Endothelial cell of umbilical vein (primary cell): Measurements from ENCODE around the gene BUD13. TPM values are rescaled to one million over a fixed set of nuclear protein-coding genes. Genes with fewer than 3 reads are reported as not detected.

Experiments
- BruUV-seq: library from RNA; stranded (reverse); fragments of 400-500 nt; replicated peaks from 2 replicates; lab custom pipeline; 2021; lab: Mats Ljungman, UMichigan
- CTCF ChIA-PET: fragments of 300-600, 350-600 bp; sonication (Branson Sonifier 250); formaldehyde crosslinking; loops from one replicate; lab custom pipeline; 2021; ENCODE audit warnings: antibody characterized with exemption, inconsistent platforms; lab: Charles Lee
- POLR2A ChIA-PET: fragments of 300-600, 350-600 bp; sonication (Branson Sonifier 250); formaldehyde crosslinking; loops from one replicate; lab custom pipeline; 2021; ENCODE audit warnings: antibody characterized with exemption, inconsistent platforms; lab: Charles Lee
- DNase-seq: peaks from one replicate; pipeline ENCODE4 v3.0.0-alpha.2; 2011; ENCODE audit warnings: low read depth, low spot score
- FAIRE-seq: peaks from 2 replicates; lab custom pipeline; 2011; peaks lifted over from hg19 to GRCh38; lab: Jason Lieb, UNC
- H2AFZ ChIP-seq: 2 replicates; pipeline ENCODE4 v1.6.0; 2012; ENCODE audit warnings: low read depth, low read length, control low read depth, inconsistent platforms
- H3K27ac ChIP-seq: 2 replicates; pipeline ENCODE4 v1.5.1; 2011; ENCODE audit warnings: low read depth, mild to moderate bottlenecking, control low read depth, low read length, moderate library complexity; ENCODE audit not compliant: insufficient read depth
- H3K27me3 ChIP-seq, 2 experiments: 2 replicates each; pipeline versions ENCODE4 v1.6.0 to v1.6.1; 2011; ENCODE audit warnings: low read length in 2 of 2, mixed read lengths in 1 of 2; ENCODE audit not compliant: control insufficient read depth in 2 of 2, insufficient read depth in 2 of 2
- H3K36me3 ChIP-seq, 2 experiments: 2 replicates in 1 of 2; 3 replicates in 1 of 2; pipeline ENCODE4 v1.5.1; 2011; ENCODE audit warnings: low read length in 2 of 2, mild to moderate bottlenecking in 1 of 2, moderate library complexity in 1 of 2; ENCODE audit not compliant: control insufficient read depth in 2 of 2, insufficient read depth in 2 of 2; ENCODE audit errors: extremely low read depth in 1 of 2
- H3K4me1 ChIP-seq: 3 replicates; pipeline ENCODE4 v1.5.1; 2011; ENCODE audit warnings: mild to moderate bottlenecking, low read length; ENCODE audit not compliant: control insufficient read depth, insufficient read depth; ENCODE audit errors: extremely low read depth
- H3K4me2 ChIP-seq: 2 replicates; pipeline ENCODE4 v1.6.1; 2011; ENCODE audit warnings: low read length, control low read depth, mixed read lengths; ENCODE audit not compliant: insufficient read depth
- H3K4me3 ChIP-seq, 3 experiments: fragments of 200-600 bp in 1 of 3; sonication (generic), shearing (Covaris generic) in 1 of 3; replicated peaks in 1 of 3; 2 replicates each; pipeline ENCODE4 v1.5.1; 2011 to 2016; ENCODE audit warnings: control low read depth in 3 of 3, low read length in 3 of 3, mild to moderate bottlenecking in 2 of 3, inconsistent platforms in 1 of 3, low read depth in 1 of 3, moderate library complexity in 1 of 3; ENCODE audit not compliant: insufficient read depth in 1 of 3
- H3K79me2 ChIP-seq: 2 replicates; pipeline ENCODE4 v1.6.0; 2012; ENCODE audit warnings: low read length, inconsistent platforms; ENCODE audit not compliant: control insufficient read depth, insufficient read depth
- H3K9ac ChIP-seq: replicated peaks from 2 replicates; pipeline ENCODE3; 2011; ENCODE audit warnings: low read length, control low read depth; ENCODE audit not compliant: insufficient read depth; ENCODE audit errors: extremely low read depth
- H3K9me1 ChIP-seq: replicated peaks from 3 replicates; pipeline ENCODE4 v1.6.0; 2011; ENCODE audit warnings: mild to moderate bottlenecking, low read length; ENCODE audit not compliant: control insufficient read depth, insufficient read depth; ENCODE audit errors: extremely low read depth
- H3K9me3 ChIP-seq: replicated peaks from 2 replicates; pipeline ENCODE4 v1.5.1; 2012; ENCODE audit warnings: low read length, inconsistent platforms; ENCODE audit not compliant: control insufficient read depth, insufficient read depth
- H4K20me1 ChIP-seq: replicated peaks from 2 replicates; pipeline ENCODE3; 2011; ENCODE audit warnings: mild to moderate bottlenecking, low read length; ENCODE audit not compliant: control insufficient read depth, insufficient read depth; ENCODE audit errors: extremely low read depth
- CTCF ChIP-seq, 2 donors: IDR thresholded peaks; 1 replicate in 1 of 2; 2 replicates in 1 of 2; pipeline ENCODE4 v1.5.1; 2011; ENCODE audit warnings: low read length in 2 of 2, mild to moderate bottlenecking in 2 of 2, moderate library complexity in 2 of 2, control low read depth in 1 of 2, inconsistent platforms in 1 of 2, low read depth in 1 of 2; ENCODE audit not compliant: insufficient read depth in 1 of 2; ENCODE audit errors: extremely low read depth in 1 of 2
- EZH2 ChIP-seq: IDR thresholded peaks from 2 replicates; pipeline ENCODE4 v1.6.1; 2012; ENCODE audit warnings: borderline replicate concordance, low read depth, mild to moderate bottlenecking, moderate library complexity, low read length, inconsistent platforms; ENCODE audit not compliant: severe bottlenecking
- FOS ChIP-seq: IDR thresholded peaks from 2 replicates; pipeline ENCODE4 v1.6.1; 2011; ENCODE audit warnings: mild to moderate bottlenecking, low read length, moderate library complexity, borderline replicate concordance; ENCODE audit not compliant: insufficient read depth
- GATA2 ChIP-seq: IDR thresholded peaks from 2 replicates; pipeline ENCODE4 v1.7.0; 2011; ENCODE audit warnings: low read depth, mild to moderate bottlenecking, moderate library complexity, mixed read lengths, low read length; ENCODE audit not compliant: insufficient read length, insufficient read depth
- JUN ChIP-seq: IDR thresholded peaks from 2 replicates; pipeline ENCODE4 v1.6.1; 2011; ENCODE audit warnings: borderline replicate concordance, low read depth; ENCODE audit not compliant: insufficient read length, insufficient read depth
- MAX ChIP-seq: IDR thresholded peaks from 2 replicates; pipeline ENCODE4 v1.6.1; 2011; ENCODE audit not compliant: insufficient read depth, insufficient read length
- MYC ChIP-seq: IDR thresholded peaks from one replicate; pipeline ENCODE4 v1.6.1; 2011; ENCODE audit warnings: mild to moderate bottlenecking, low read depth, low read length
- POLR2A ChIP-seq: IDR thresholded peaks from 2 replicates; pipeline ENCODE4 v1.6.1; 2012; ENCODE audit warnings: low read depth, mild to moderate bottlenecking, control low read depth, low read length
- POLR2AphosphoS5 ChIP-seq: IDR thresholded peaks from 2 replicates; pipeline ENCODE4 v1.6.1; 2012; ENCODE audit warnings: low read depth, mild to moderate bottlenecking, control low read depth, low read length, moderate library complexity; ENCODE audit not compliant: insufficient read depth
- dilution Hi-C: fragments of 300-500 bp; cut with MboI; formaldehyde crosslinking; loops from one replicate; pipeline ENCODE4 v1.15.0; 2019; ENCODE audit warnings: low sequenced_read_pairs; ENCODE audit not compliant: extremely low pct_ligation_motif_present
- intact Hi-C: fragments of 100-400 bp; cut with micrococcal nuclease; formaldehyde crosslinking; loops from one replicate; pipeline ENCODE4 v1.10.0; 2022
- polyA plus RNA-seq, 4 experiments: library from polyadenylated mRNA; depleted of rRNA in 3 of 4; stranded (reverse) in 3 of 4; unstranded in 1 of 4; fragments of >200 nt; gene quantifications; 2 replicates each; pipeline versions ENCODE4 v1.2.1 to v1.2.3, GENCODE V29; 2011 to 2012; ENCODE audit warnings: missing spikeins in 1 of 4
- total RNA-seq: library from RNA; stranded (reverse); gene quantifications from 2 replicates; pipeline ENCODE4 v1.2.3, GENCODE V29; 2021

BUD13 gene
- total and polyA plus RNA-seq, 2 donors (not counting 3 experiments of a cell fraction or from before 2014, with no cell fraction given) = 18.8 to 21.8 TPM

- H3K4me3 ChIP-seq = no peak overlapping the region
- H3K27ac ChIP-seq = no peak overlapping the region
- BruUV-seq = no TSS peak
- no peak for FAIRE-seq
- no peak overlapping the region for H3K9ac ChIP-seq
- H3K27me3 ChIP-seq = no peaks in the 10 kb centered on the region
- TF ChIP-seq JUN = no peak
- intact Hi-C loops (loop anchor here (1.0 to 5.0 kb wide), 6 partner anchors 46 to 436 kb away; partner anchors contain the start of gene SIK3), dilution Hi-C loops (no loop called here)
- no peaks in the 10 kb centered on the region for H4K20me1 ChIP-seq
- ChIA-PET CTCF (interaction anchor here (0.8 to 6.2 kb wide), 55 partner anchors 8 to 589 kb away, joined by 3 to 272 read pairs (median 6); partner anchors contain the start of genes APOA1, APOA4, APOC3 and PAFAH1B2), POLR2A (interaction anchor here (1.5 kb wide), 1 partner anchor 45 kb away, joined by 4 read pairs; no protein-coding TSS in a partner anchor)
- peaks cover 13% of the 10 kb centered on the region for H3K4me1 ChIP-seq
- no peaks in the 10 kb centered on the region for H3K9me3 ChIP-seq
- no peak overlapping the region for H3K4me2 ChIP-seq
- DNase-seq = no peak
- peaks cover 15% of the 10 kb centered on the region for H3K79me2 ChIP-seq
- H3K9me1 ChIP-seq = no peaks in the 10 kb centered on the region
- no peak overlapping the region for H2AFZ ChIP-seq
- peaks cover 0 to 3% of the 10 kb centered on the region in 2 experiments for H3K36me3 ChIP-seq
Observed at GRCh38 chr11:116790167-116791001, 17.6 kb upstream of the BUD13 start.

GRCh38 chr11:116788975-116789374, 16.2 kb upstream of the BUD13 start:
- Histone ChIP-seq H3K27me3 (no peaks in the 10 kb centered on the region), H3K4me1 (peaks cover 13% of the 10 kb centered on the region), H3K4me3 (no peak overlapping the region), H3K36me3 (peaks cover 13 to 16% of the 10 kb centered on the region in 2 experiments), H3K9me1 (no peaks in the 10 kb centered on the region), H2AFZ (no peak overlapping the region), H4K20me1 (no peaks in the 10 kb centered on the region), H3K4me2 (no peak overlapping the region), H3K9me3 (no peaks in the 10 kb centered on the region), H3K27ac (no peak overlapping the region), H3K79me2 (peaks cover 15% of the 10 kb centered on the region), H3K9ac (no peak overlapping the region)
- DNase-seq (no peak), FAIRE-seq (no peak)
- ChIA-PET POLR2A (no interaction called here), CTCF (interaction anchor here (1.0 to 6.2 kb wide), 6 partner anchors 47 to 439 kb away, joined by 3 to 272 read pairs (median 45); partner anchors contain the start of genes APOA1 and PAFAH1B2)
- no TSS peak for BruUV-seq
- dilution Hi-C loops (no loop called here), intact Hi-C loops (loop anchor here (1.0 to 5.0 kb wide), 2 partner anchors 17 to 538 kb away; partner anchors contain the start of genes BUD13 and CEP164)
- TF ChIP-seq GATA2 (no peak), JUN (no peak), MYC (no peak), POLR2A (no peak), FOS (no peak), EZH2 (no peak), MAX (no peak), CTCF (IDR thresholded peaks at IDR 0.05; ENCODE audit: extremely low read depth in 1 of 2, insufficient read depth in 1 of 2, low read depth in 1 of 2, low read length in 2 of 2) (no peak), POLR2AphosphoS5 (no peak)
